Aorta (tissue), 5 donors: ENCODE data around the gene SDR42E1. TPM values are rescaled to one million over a fixed set of nuclear protein-coding genes. Genes with fewer than 3 reads are reported as not detected.

Experiments
- ATAC-seq: fragments of 200-7000 bp; cut with Tn5 transposase; one replicate; pipeline ENCODE4 v1.9.1; 2022; ENCODE audit warnings: moderate library complexity; ENCODE audit not compliant: low FRiP score
- DNase-seq, 2 donors: peaks; one replicate each; pipeline ENCODE4 v3.0.0-alpha.2; 2020
- H3K27ac ChIP-seq, 2 donors: one replicate each; pipeline ENCODE4 v1.5.1; 2013; ENCODE audit warnings: low read length in 2 of 2, mild to moderate bottlenecking in 2 of 2, moderate library complexity in 2 of 2, control low read depth in 1 of 2, inconsistent platforms in 1 of 2, low read depth in 1 of 2
- H3K27me3 ChIP-seq, 2 donors: one replicate each; pipeline ENCODE4 v1.6.1; 2013; ENCODE audit warnings: control low read depth in 1 of 2, low read length in 1 of 2, mild to moderate bottlenecking in 1 of 2, moderate library complexity in 1 of 2; ENCODE audit not compliant: insufficient read depth in 2 of 2, control insufficient read depth in 1 of 2
- H3K36me3 ChIP-seq, 2 donors: one replicate each; pipeline ENCODE4 v1.6.1; 2013; ENCODE audit warnings: control low read depth in 1 of 2, low read length in 1 of 2, mild to moderate bottlenecking in 1 of 2; ENCODE audit not compliant: insufficient read depth in 2 of 2, control insufficient read depth in 1 of 2
- H3K4me1 ChIP-seq, 2 donors: one replicate each; pipeline ENCODE4 v1.6.1; 2013; ENCODE audit warnings: low read length in 2 of 2, control low read depth in 1 of 2, mild to moderate bottlenecking in 1 of 2, moderate library complexity in 1 of 2; ENCODE audit not compliant: insufficient read depth in 2 of 2, control insufficient read depth in 1 of 2
- H3K4me3 ChIP-seq, 2 donors: one replicate each; pipeline ENCODE4 v1.5.1; 2013; ENCODE audit warnings: low read length in 2 of 2, control low read depth in 1 of 2, mild to moderate bottlenecking in 1 of 2
- H3K9me3 ChIP-seq: one replicate; pipeline ENCODE4 v1.6.1; 2013; ENCODE audit warnings: mild to moderate bottlenecking, low read length; ENCODE audit not compliant: control insufficient read depth
- WGBS, 2 donors: extraction: QIAGEN DNeasy Blood & Tissue Kit; methylation state at CpG; one replicate each; pipeline ENCODE4 v1.1.7; 2013; 5-methylcytosine and 5-hydroxymethylcytosine counted together
- intact Hi-C, 2 donors: fragments of 100-400 bp; cut with DNase I; formaldehyde crosslinking; loops; one replicate each; pipeline versions ENCODE4 v1.14.2 to v1.15.0; 2022
- polyA plus RNA-seq, 2 donors: library from polyadenylated mRNA; stranded (reverse); fragments of 200-250 nt; gene quantifications; one replicate each; pipeline ENCODE4 v1.2.3, GENCODE V29; 2013
- total RNA-seq, 2 donors: library from RNA; stranded (reverse); fragmentation: NEBNext Ultra II Directional; extraction: Animal tissue kit (Norgen Biotek cat#: 25700); gene quantifications; one replicate each; pipeline ENCODE4 v1.2.1, GENCODE V29; 2021
- donor health status: healthy with polysubstance abuse.
- donor health status: Bipolar disorder and iron deficiency.
- donor health status: DM: no; HTN: no; CAD: no.
- donor health status: DM: no; HTN: no; CAD: no.
- donor health status: DM: yes; HTN: yes; CAD: no.

The SDR42E1 gene
- total and polyA plus RNA-seq, 4 donors = 0.20 to 2.1 (median 0.91) TPM

DNA sequence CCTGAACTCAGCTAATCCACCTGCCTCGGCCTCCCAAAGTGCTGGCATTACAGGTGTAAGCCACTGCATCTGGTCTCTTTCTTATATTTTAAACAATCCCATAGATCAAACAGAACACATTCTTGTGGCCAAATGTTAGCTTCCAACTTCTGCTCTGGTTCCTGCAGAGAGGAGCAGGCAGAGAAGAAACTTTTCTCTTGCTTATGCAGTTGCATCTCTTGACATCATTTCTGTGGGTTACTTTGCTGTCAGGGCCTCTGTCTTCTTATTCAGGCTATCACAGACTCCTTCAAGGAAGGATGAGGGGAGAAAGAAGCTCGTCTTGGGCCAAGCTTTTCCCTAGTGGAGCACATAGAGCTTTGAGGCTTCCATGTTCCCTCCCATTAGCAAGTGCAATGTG lies 31.6 kb upstream of the SDR42E1 start:
- WGBS, 2 donors = 76 to 83% methylated on average over 2 of the region's 2 CpGs
- intact Hi-C loops = no loop called here
- ATAC-seq = no peak

GRCh38 chr16:82042144-82042543 lies 30.9 kb upstream of the SDR42E1 start:
- peaks cover 0 to 2% of the 10 kb centered on the region in 2 donors for H3K27me3 ChIP-seq
- no peak overlapping the region for H3K27ac ChIP-seq
- H3K9me3 ChIP-seq = no peaks in the 10 kb centered on the region
- intact Hi-C loops = no loop called here
- WGBS, 2 donors = 92% methylated on average over 8 of the region's 8 CpGs
- no peaks in the 10 kb centered on the region for H3K36me3 ChIP-seq
- H3K4me1 ChIP-seq = no peaks in the 10 kb centered on the region
- DNase-seq (no peak), ATAC-seq (no peak)
- no peak overlapping the region for H3K4me3 ChIP-seq

More for the DNA sequence above, 31.6 kb upstream of the SDR42E1 start:
- DNase-seq = no peak
- Histone ChIP-seq H3K36me3 (no peaks in the 10 kb centered on the region), H3K4me1 (no peaks in the 10 kb centered on the region), H3K27me3 (peaks cover 0 to 2% of the 10 kb centered on the region in 2 donors), H3K27ac (no peak overlapping the region), H3K4me3 (no peak overlapping the region), H3K9me3 (no peaks in the 10 kb centered on the region)

DNA sequence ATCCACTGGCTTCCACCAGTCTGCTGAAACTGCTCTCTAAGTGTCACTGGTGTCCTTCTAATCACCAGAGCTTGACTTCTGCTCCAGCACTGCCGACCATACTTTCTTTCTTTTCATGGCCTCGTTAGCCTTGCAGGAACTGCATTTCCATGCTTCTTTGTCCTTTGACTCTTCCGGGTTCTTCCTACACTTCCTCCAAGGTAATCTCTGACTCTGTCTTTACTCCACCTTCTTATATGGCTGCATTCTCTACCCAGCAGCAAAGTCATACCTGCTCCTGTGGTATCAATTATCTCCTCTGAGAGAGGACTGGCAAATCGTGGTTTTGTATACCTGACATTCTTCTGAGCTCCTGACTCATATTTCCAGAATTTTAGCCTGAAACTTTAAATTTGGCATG lies 30.3 kb upstream of the SDR42E1 start:
- H3K4me1 ChIP-seq = no peaks in the 10 kb centered on the region
- DNase-seq (no peak), ATAC-seq (no peak)
- 76 to 80% methylated on average over 4 of the region's 4 CpGs for WGBS, 2 donors
- H3K27ac ChIP-seq = no peak overlapping the region
- H3K36me3 ChIP-seq = no peaks in the 10 kb centered on the region
- H3K9me3 ChIP-seq = no peaks in the 10 kb centered on the region
- peaks cover 0 to 2% of the 10 kb centered on the region in 2 donors for H3K27me3 ChIP-seq
- intact Hi-C loops = no loop called here
- no peak overlapping the region for H3K4me3 ChIP-seq

DNA sequence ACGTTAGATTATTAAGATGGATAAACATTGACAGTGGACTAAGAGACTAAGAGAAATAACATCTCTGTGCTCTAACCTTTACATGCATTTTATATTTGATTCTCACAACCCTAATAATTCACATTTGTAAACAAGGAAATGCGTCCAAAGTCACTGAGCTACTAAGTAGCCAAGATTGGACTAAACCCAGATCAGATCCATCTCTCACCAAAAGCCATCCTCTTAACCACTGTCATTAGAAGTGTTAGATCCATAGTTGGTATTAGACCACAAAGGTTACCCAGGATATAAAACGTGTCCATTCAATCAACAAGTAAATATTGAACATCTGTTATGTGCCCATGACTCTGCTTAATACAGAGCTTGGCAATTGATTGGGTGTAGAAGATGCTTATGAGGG lies 29.0 kb upstream of the SDR42E1 start:
- Histone ChIP-seq H3K27ac (no peak overlapping the region), H3K27me3 (peaks cover 0 to 2% of the 10 kb centered on the region in 2 donors), H3K4me1 (no peaks in the 10 kb centered on the region), H3K36me3 (no peaks in the 10 kb centered on the region), H3K9me3 (no peaks in the 10 kb centered on the region), H3K4me3 (no peak overlapping the region)
- WGBS, 2 donors = 66 to 73% methylated on average over 3 of the region's 3 CpGs
- DNase-seq (no peak), ATAC-seq (no peak)
- intact Hi-C loops = no loop called here

GRCh38 chr16:82037666-82038065 lies 26.4 kb upstream of the SDR42E1 start:
- Histone ChIP-seq H3K9me3 (no peaks in the 10 kb centered on the region), H3K27me3 (peaks cover 0 to 2% of the 10 kb centered on the region in 2 donors), H3K27ac (no peak overlapping the region), H3K36me3 (no peaks in the 10 kb centered on the region), H3K4me1 (no peaks in the 10 kb centered on the region), H3K4me3 (no peak overlapping the region)
- ATAC-seq = no peak
- intact Hi-C loops = no loop called here
- 20 to 30% methylated on average over 2 of the region's 2 CpGs for WGBS, 2 donors
- DNase-seq = no peak

- Histone ChIP-seq H3K36me3 (no peaks in the 10 kb centered on the region), H3K4me1 (no peaks in the 10 kb centered on the region), H3K27me3 (peaks cover 0 to 2% of the 10 kb centered on the region in 2 donors), H3K9me3 (no peaks in the 10 kb centered on the region), H3K27ac (no peak overlapping the region), H3K4me3 (no peak overlapping the region)
- WGBS, 2 donors = 78 to 81% methylated on average over 4 of the region's 4 CpGs
- intact Hi-C loops = no loop called here
- ATAC-seq = no peak
- no peak for DNase-seq
Measured at GRCh38 chr16:82037251-82037650, 26.0 kb upstream of the SDR42E1 start.

GRCh38 chr16:82034981-82035612 lies 23.8 kb upstream of the SDR42E1 start, which contains the start of gene HSD17B2:
Gene HSD17B2, plus strand, starts transcription at chr16:82035253. Its CDS starts 172 bp downstream, at chr16:82035425.
- no peak within 1 kb of the TSS for H3K4me3 ChIP-seq
- no peak for ATAC-seq
- no peaks in the 10 kb centered on the region for H3K9me3 ChIP-seq
- no peaks in the 10 kb centered on the region for H3K36me3 ChIP-seq
- H3K27me3 ChIP-seq = peaks cover 0 to 2% of the 10 kb centered on the region in 2 donors
- no peak within 1 kb of the TSS for H3K27ac ChIP-seq
- no peak for DNase-seq
- intact Hi-C loops = no loop called here
- H3K4me1 ChIP-seq = no peaks in the 10 kb centered on the region
- 57 to 58% methylated on average over 6 of the region's 6 CpGs for WGBS, 2 donors

DNA sequence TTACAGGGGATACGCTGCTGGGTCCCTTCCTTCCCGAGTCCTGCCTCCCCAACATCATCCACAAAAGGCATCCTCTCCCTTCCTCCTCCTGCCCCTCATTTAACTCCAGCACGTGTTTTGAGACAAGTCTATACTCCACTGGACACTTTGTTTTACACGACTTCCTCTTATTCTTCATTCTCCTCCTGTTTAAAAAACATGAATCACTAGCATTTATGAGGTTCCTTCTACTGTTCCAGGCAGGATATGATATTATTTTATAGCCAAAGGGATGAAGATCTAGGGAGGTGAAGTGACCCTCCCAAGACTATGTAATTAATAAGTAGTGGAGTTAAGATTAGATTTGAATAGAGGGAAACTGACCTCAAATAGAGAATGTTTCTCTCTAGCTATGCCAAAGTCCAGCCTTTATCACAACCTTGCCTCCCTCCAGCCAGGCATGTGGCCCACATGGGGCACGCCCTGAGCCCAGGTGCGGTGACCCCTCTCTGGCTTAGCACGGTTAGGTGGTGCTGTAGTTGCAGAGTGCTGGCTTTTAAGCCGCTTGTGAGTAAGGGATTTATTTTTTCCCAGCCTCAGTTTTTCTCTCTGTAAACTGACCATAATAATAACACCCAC lies 22.5 kb upstream of the SDR42E1 start:
- DNase-seq (no peak), ATAC-seq (no peak)
- no peaks in the 10 kb centered on the region for H3K4me1 ChIP-seq
- WGBS, 2 donors = 55 to 56% methylated on average over 8 of the region's 8 CpGs
- intact Hi-C loops = no loop called here
- no peaks in the 10 kb centered on the region for H3K27me3 ChIP-seq
- H3K9me3 ChIP-seq = no peaks in the 10 kb centered on the region
- H3K4me3 ChIP-seq = no peak overlapping the region
- H3K27ac ChIP-seq = no peak overlapping the region
- no peaks in the 10 kb centered on the region for H3K36me3 ChIP-seq

- Histone ChIP-seq H3K27ac (no peak overlapping the region), H3K27me3 (no peaks in the 10 kb centered on the region), H3K4me1 (no peaks in the 10 kb centered on the region), H3K36me3 (no peaks in the 10 kb centered on the region), H3K9me3 (no peaks in the 10 kb centered on the region), H3K4me3 (no peak overlapping the region)
- WGBS, 2 donors = 85 to 92% methylated on average over 6 of the region's 6 CpGs
- no peak for ATAC-seq
- intact Hi-C loops = no loop called here
- peak in 1 of 2 donors; percentile 43 for DNase-seq
Measured at GRCh38 chr16:82033006-82033405, 21.7 kb upstream of the SDR42E1 start.
